B cell (primary cell): ENCODE results near the gene RGS14. TPM values are rescaled to one million over a fixed set of nuclear protein-coding genes. Genes with fewer than 3 reads are reported as not detected.
"Not testable (repeated sequence)": the region's sequence is repeated elsewhere in the genome, so short reads cannot be mapped to it uniquely, and the experiment has no call there.

Source experiments
- ATAC-seq: fragments of 200-7000 bp; cut with Tn5 transposase; one replicate; pipeline ENCODE4 v1.10.0; 2021; ENCODE audit warnings: low read depth, mild to moderate bottlenecking, moderate number of reproducible peaks, moderate library complexity
- CTCF ChIA-PET: fragments of 350-600 bp; sonication (Branson Sonifier 250); formaldehyde crosslinking; loops from one replicate; lab custom pipeline; 2021; ENCODE audit warnings: antibody characterized with exemption, inconsistent platforms; lab: Charles Lee
- POLR2A ChIA-PET: fragments of 350-600 bp; sonication (Branson Sonifier 250); formaldehyde crosslinking; loops from one replicate; lab custom pipeline; 2021; ENCODE audit warnings: antibody characterized with exemption; lab: Charles Lee
- DNase-seq: peaks from one replicate; pipeline ENCODE4 v3.0.0; 2013
- H2AFZ ChIP-seq: 2 replicates; pipeline ENCODE4 v1.6.1; 2012; ENCODE audit warnings: mild to moderate bottlenecking, low read depth, low read length; ENCODE audit not compliant: insufficient read depth, poor library complexity, severe bottlenecking
- H3K27ac ChIP-seq, 2 donors: 1 replicate in 1 of 2; 2 replicates in 1 of 2; pipeline ENCODE4 v1.5.1; 2012 to 2013; ENCODE audit warnings: low read length in 2 of 2, mild to moderate bottlenecking in 2 of 2, moderate library complexity in 1 of 2
- H3K27me3 ChIP-seq, 4 experiments: fragments of 200-600 bp in 1 of 4; sonication (generic) in 1 of 4; replicated peaks in 1 of 4; 1 replicate in 2 of 4; 2 replicates in 2 of 4; pipeline versions ENCODE4 v1.6.1 to v1.7.0; 2013 to 2016; ENCODE audit warnings: low read length in 3 of 4, mild to moderate bottlenecking in 2 of 4, mixed read lengths in 1 of 4, moderate library complexity in 1 of 4; ENCODE audit not compliant: insufficient read depth in 4 of 4, control insufficient read depth in 3 of 4; ENCODE audit errors: control extremely low read depth in 1 of 4
- H3K36me3 ChIP-seq, 2 experiments: replicated peaks in 1 of 2; 1 replicate in 1 of 2; 2 replicates in 1 of 2; pipeline versions ENCODE4 v1.6.1 to v1.7.1; 2013; ENCODE audit warnings: low read length in 1 of 2; ENCODE audit not compliant: insufficient read depth in 2 of 2, control insufficient read depth in 1 of 2; ENCODE audit errors: control extremely low read depth in 1 of 2, extremely low read depth in 1 of 2
- H3K4me1 ChIP-seq, 2 donors: fragments of 200-600 bp in 1 of 2; sonication (generic) in 1 of 2; 1 replicate in 1 of 2; 2 replicates in 1 of 2; pipeline versions ENCODE4 v1.5.1 to v1.6.1; 2013 to 2017; ENCODE audit warnings: low read length in 2 of 2; ENCODE audit not compliant: control insufficient read depth in 2 of 2, insufficient read depth in 2 of 2
- H3K4me2 ChIP-seq: replicated peaks from 2 replicates; pipeline ENCODE3; 2012; ENCODE audit warnings: mild to moderate bottlenecking, low read depth, low read length; ENCODE audit not compliant: poor library complexity, severe bottlenecking
- H3K4me3 ChIP-seq, 5 experiments: fragments of 200-600 bp in 1 of 5; sonication (generic) in 1 of 5; 1 replicate in 3 of 5; 2 replicates in 2 of 5; pipeline versions ENCODE4 v1.5.1 to v1.7.0; 2011 to 2016; ENCODE audit warnings: low read length in 4 of 5, mild to moderate bottlenecking in 4 of 5, low read depth in 2 of 5, control low read depth in 1 of 5, moderate library complexity in 1 of 5; ENCODE audit not compliant: insufficient read depth in 1 of 5; ENCODE audit errors: control extremely low read depth in 1 of 5, extremely low read depth in 1 of 5
- H3K79me2 ChIP-seq: fragments of 200-600 bp; sonication (generic); one replicate; pipeline ENCODE4 v1.6.0; 2016; ENCODE audit warnings: low read length; ENCODE audit not compliant: control insufficient read depth, insufficient read depth
- H3K9ac ChIP-seq: fragments of 200-600 bp; sonication (generic); 2 replicates; pipeline ENCODE4 v1.6.1; 2017; ENCODE audit warnings: mild to moderate bottlenecking, low read length, moderate library complexity
- H3K9me3 ChIP-seq, 3 donors: one replicate each; pipeline versions ENCODE4 v1.6.1 to v1.7.1; 2013; ENCODE audit warnings: low read length in 2 of 3; ENCODE audit not compliant: control insufficient read depth in 2 of 3, insufficient read depth in 1 of 3; ENCODE audit errors: control extremely low read depth in 1 of 3
- H4K20me1 ChIP-seq: 2 replicates; pipeline ENCODE4 v1.6.0; 2012; ENCODE audit warnings: mild to moderate bottlenecking, low read length; ENCODE audit not compliant: insufficient read depth, control insufficient read depth, poor library complexity, severe bottlenecking
- H3K27ac Mint-ChIP-seq: one replicate; pipeline ENCODE4 v1.8.0; 2021; ENCODE audit warnings: mixed read lengths
- H3K27me3 Mint-ChIP-seq: one replicate; pipeline ENCODE4 v1.8.0; 2021; ENCODE audit warnings: mixed read lengths
- H3K4me1 Mint-ChIP-seq: one replicate; pipeline ENCODE4 v1.8.0; 2021; ENCODE audit warnings: mixed read lengths
- H3K4me3 Mint-ChIP-seq: one replicate; pipeline ENCODE4 v1.8.0; 2021; ENCODE audit warnings: mixed read lengths
- H3K9me3 Mint-ChIP-seq: one replicate; pipeline ENCODE4 v1.8.0; 2022; ENCODE audit warnings: mixed read lengths; ENCODE audit not compliant: insufficient read depth
- EZH2 ChIP-seq: IDR thresholded peaks from 2 replicates; pipeline ENCODE4 v1.6.1; 2012; ENCODE audit warnings: borderline replicate concordance, low read depth, mild to moderate bottlenecking, moderate library complexity, low read length; ENCODE audit not compliant: insufficient read depth, poor library complexity, severe bottlenecking
- WGBS: methylation state at CpG from one replicate; pipeline ENCODE4 v1.1.5; 2013; ENCODE audit warnings: missing lambda C conversion rate; ENCODE audit not compliant: insufficient coverage; 5-methylcytosine and 5-hydroxymethylcytosine counted together
- intact Hi-C: fragments of 100-400 bp; cut with micrococcal nuclease; formaldehyde crosslinking; loops from one replicate; pipeline ENCODE4 v1.10.0; 2022
- polyA plus RNA-seq: library from polyadenylated mRNA; depleted of rRNA; stranded (reverse); fragments of >200 nt; gene quantifications from 2 replicates; pipeline ENCODE4 v1.2.3, GENCODE V29; 2012
- total RNA-seq, 2 donors: library from RNA; stranded (reverse); fragments of 120-200 nt in 1 of 2; gene quantifications; 1 replicate in 1 of 2; 2 replicates in 1 of 2; pipeline versions ENCODE4 v1.2.3 to v1.2.4, GENCODE V29; 2013 to 2022
- TF ChIP-seq, protein P1 (sequence below): fragments of 200-600 bp; IDR thresholded peaks from one replicate; pipeline ENCODE4 v1.8.0; 2022; ENCODE audit warnings: antibody characterized with exemption, mild to moderate bottlenecking

Gene RGS14
- total and polyA plus RNA-seq, 2 donors (not counting 1 experiment from before 2014, with no cell fraction given) = 85.8 to 184 TPM

- Mint-ChIP-seq H3K27me3 (no peaks in the 10 kb centered on the region), H3K4me1 (peaks cover 7% of the 10 kb centered on the region), H3K27ac (no peak overlapping the region), H3K9me3 (no peaks in the 10 kb centered on the region), H3K4me3 (no peak overlapping the region)
- Histone ChIP-seq H3K9me3 (no peaks in the 10 kb centered on the region), H3K4me1 (peaks cover 0 to 10% of the 10 kb centered on the region in 2 donors), H2AFZ (no peak overlapping the region), H3K4me2 (no peak overlapping the region), H4K20me1 (no peaks in the 10 kb centered on the region), H3K9ac (no peak overlapping the region), H3K4me3 (no peak overlapping the region), H3K27ac (no peak overlapping the region), H3K36me3 (no peaks in the 10 kb centered on the region), H3K79me2 (no peaks in the 10 kb centered on the region), H3K27me3 (no peaks in the 10 kb centered on the region)
- no CpG with 5 or more reads among the region's 3 CpGs for WGBS
- ChIA-PET CTCF (interaction anchor here (0.6 to 6.5 kb wide), 4 partner anchors 10 to 41 kb away, joined by 3 to 46 read pairs (median 4); no protein-coding TSS in a partner anchor), POLR2A (no interaction called here)
- DNase-seq (no peak), ATAC-seq (no peak)
- intact Hi-C loops = no loop called here
- TF ChIP-seq, protein P1, sequence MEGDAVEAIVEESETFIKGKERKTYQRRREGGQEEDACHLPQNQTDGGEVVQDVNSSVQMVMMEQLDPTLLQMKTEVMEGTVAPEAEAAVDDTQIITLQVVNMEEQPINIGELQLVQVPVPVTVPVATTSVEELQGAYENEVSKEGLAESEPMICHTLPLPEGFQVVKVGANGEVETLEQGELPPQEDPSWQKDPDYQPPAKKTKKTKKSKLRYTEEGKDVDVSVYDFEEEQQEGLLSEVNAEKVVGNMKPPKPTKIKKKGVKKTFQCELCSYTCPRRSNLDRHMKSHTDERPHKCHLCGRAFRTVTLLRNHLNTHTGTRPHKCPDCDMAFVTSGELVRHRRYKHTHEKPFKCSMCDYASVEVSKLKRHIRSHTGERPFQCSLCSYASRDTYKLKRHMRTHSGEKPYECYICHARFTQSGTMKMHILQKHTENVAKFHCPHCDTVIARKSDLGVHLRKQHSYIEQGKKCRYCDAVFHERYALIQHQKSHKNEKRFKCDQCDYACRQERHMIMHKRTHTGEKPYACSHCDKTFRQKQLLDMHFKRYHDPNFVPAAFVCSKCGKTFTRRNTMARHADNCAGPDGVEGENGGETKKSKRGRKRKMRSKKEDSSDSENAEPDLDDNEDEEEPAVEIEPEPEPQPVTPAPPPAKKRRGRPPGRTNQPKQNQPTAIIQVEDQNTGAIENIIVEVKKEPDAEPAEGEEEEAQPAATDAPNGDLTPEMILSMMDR = no peak
- no peak for TF ChIP-seq EZH2
These were observed 56.8 kb downstream of the RGS14 start for GRCh38 chr5:177414481-177414880.

DNA sequence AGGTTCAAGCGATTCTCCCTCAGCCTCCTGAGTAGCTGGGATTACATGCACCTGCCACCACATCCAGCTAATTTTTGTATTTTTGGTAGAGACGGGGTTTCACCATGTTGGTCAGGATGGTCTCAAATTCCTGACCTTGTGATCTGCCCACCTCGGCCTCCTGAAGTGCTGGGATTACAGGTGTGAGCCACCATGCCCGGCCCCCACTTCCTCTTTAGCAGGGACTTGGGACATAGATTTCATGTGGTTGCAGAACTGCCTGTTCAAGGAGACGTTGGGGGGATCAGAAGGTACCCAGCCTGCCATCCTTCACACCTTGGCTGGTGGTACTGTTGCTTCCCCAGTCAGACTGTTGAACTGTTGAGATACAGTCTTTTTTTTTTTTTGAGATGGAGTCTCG lies 59.4 kb downstream of the RGS14 start:
- H3K4me3 Mint-ChIP-seq, H3K4me2 ChIP-seq, H3K9me3 ChIP-seq, POLR2A ChIA-PET, ATAC-seq, H3K4me3 ChIP-seq, H3K79me2 ChIP-seq, H3K36me3 ChIP-seq, H3K27me3 Mint-ChIP-seq, intact Hi-C loops, H3K9me3 Mint-ChIP-seq, H3K27ac ChIP-seq, H3K9ac ChIP-seq, H4K20me1 ChIP-seq, DNase-seq, H3K27me3 ChIP-seq, H3K4me1 Mint-ChIP-seq, H3K4me1 ChIP-seq, H3K27ac Mint-ChIP-seq, H2AFZ ChIP-seq: not testable (repeated sequence)
- CTCF ChIA-PET = interaction anchor here (0.6 to 6.5 kb wide), 4 partner anchors 9 to 26 kb away, joined by 3 to 46 read pairs (median 3); partner anchors contain the start of gene GRK6
- whole genome bisulfite sequencing = 69% methylated on average over 4 of the region's 6 CpGs
